AML-193 (cell line): ENCODE results near the gene PTCHD1.

Experiments
- DNase-seq, 2 experiments: peaks; one replicate each; lab custom pipeline; 2025; lab: John Stamatoyannopoulos, UW

PTCHD1 gene

GRCh38 chrX:23334848-23335599 is at the start of gene PTCHD1:
TSS of gene PTCHD1 (plus strand) at chrX:23334849. CDS start at chrX:23334876, 27 bp downstream.
- DNase-seq = no peak

- no peak for DNase-seq
Observed at GRCh38 chrX:23286731-23287130, 47.9 kb upstream of the PTCHD1 start.

- DNase-seq = no peak
Observed at GRCh38 chrX:23287191-23287725, 47.4 kb upstream of the PTCHD1 start.

GRCh38 chrX:23292354-23292987 is 42.2 kb upstream of the PTCHD1 start:
- DNase-seq = no peak

GRCh38 chrX:23292988-23293651 is 41.5 kb upstream of the PTCHD1 start:
- no peak for DNase-seq

- DNase-seq = no peak
Observed at GRCh38 chrX:23304881-23305280, 29.8 kb upstream of the PTCHD1 start.

GRCh38 chrX:23311731-23312130 is 22.9 kb upstream of the PTCHD1 start:
- no peak for DNase-seq

GRCh38 chrX:23312136-23312535 is 22.5 kb upstream of the PTCHD1 start:
- no peak for DNase-seq

- no peak for DNase-seq
Observed at GRCh38 chrX:23317799-23318724, 16.6 kb upstream of the PTCHD1 start.

GRCh38 chrX:23327104-23327503 is 7.5 kb upstream of the PTCHD1 start:
- DNase-seq = no peak

- DNase-seq = no peak
Observed at GRCh38 chrX:23331701-23332100, 2.9 kb upstream of the PTCHD1 start.

GRCh38 chrX:23332101-23332887 is 2.4 kb upstream of the PTCHD1 start:
- DNase-seq = no peak

- no peak for DNase-seq
Observed at GRCh38 chrX:23332888-23333821, 1.5 kb upstream of the PTCHD1 start.

- no peak for DNase-seq
Observed at GRCh38 chrX:23333842-23334520, 668 bp upstream of the PTCHD1 start.

- DNase-seq = no peak
Observed at GRCh38 chrX:23334521-23334847, 165 bp upstream of the PTCHD1 start.

GRCh38 chrX:23338334-23338733 is 3.7 kb downstream of the PTCHD1 start:
- DNase-seq = no peak

GRCh38 chrX:23341452-23341851 is 6.8 kb downstream of the PTCHD1 start:
- no peak for DNase-seq

GRCh38 chrX:23344238-23344903 is 9.7 kb downstream of the PTCHD1 start:
- DNase-seq = no peak

- DNase-seq = no peak
Observed at GRCh38 chrX:23344904-23345271, 10.2 kb downstream of the PTCHD1 start.
